Pulmonary artery endothelial cell (primary cell): ENCODE results near the gene IQCE. TPM values are rescaled to one million over a fixed set of nuclear protein-coding genes. Genes with fewer than 3 reads are reported as not detected.

Experiments
- DNase-seq: peaks from one replicate; pipeline ENCODE4 v3.0.0-alpha.2; 2011; ENCODE audit warnings: low read depth, low spot score
- total RNA-seq: library from RNA; depleted of rRNA; stranded (reverse); fragments of >200 nt; gene quantifications from 2 replicates; pipeline ENCODE4 v1.2.3, GENCODE V29; 2014

IQCE gene
- total RNA-seq, 1 donor from 2014 or later = 7.1 TPM

DNA sequence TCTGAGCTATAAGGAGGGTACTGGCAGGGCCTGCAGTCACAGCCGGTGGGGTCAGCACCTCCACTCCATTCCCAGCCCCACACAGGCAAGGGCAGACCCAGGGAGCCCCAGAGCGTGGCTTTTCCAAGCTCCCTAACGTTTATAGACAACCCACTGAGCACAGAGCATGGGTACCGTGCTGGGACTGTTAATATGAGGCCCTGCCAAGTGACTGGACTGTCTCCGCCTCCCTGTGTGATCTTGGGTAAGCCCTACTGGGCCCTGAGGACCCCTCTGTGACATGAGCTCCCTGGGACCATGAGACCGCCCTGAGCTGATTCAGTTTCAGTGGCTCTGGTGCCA, 85.4 kb downstream of the IQCE start:
- DNase-seq = no peak

DNA sequence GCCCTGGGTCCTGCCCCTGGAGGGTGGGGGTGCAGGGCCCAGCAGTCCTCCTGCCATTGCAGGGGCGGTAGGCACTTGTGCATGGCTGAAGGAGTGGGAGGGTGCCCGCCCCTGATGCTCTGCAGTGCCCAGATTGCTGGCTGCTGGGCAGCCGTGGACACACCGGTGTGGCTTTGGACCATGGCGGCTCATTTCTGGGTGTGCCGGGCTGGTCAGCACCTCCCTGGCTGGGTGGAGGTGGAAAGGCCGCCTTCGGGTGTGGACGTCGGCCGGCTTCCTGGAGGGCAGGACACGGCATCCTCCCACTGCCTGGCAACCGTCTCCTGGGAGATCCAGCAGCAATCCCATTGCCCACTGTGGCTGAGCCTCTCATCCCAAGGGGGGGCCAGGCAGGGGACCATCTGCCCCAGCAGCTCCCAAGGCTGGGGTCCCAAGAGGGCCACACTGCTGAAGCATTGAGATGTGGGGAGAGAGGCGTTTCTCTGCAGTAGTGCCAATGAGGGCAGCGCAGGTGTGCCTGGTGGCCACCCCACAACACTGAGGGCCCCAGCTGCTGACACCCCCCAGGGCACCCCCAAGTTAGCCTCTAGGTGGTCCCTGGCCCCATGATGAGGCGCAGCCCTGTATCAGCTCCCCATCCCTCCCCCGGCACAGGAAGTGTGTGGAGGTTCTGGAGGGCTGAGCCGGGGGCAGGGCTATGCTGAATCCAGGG, 85.9 kb downstream of the IQCE start:
- no peak for DNase-seq

DNA sequence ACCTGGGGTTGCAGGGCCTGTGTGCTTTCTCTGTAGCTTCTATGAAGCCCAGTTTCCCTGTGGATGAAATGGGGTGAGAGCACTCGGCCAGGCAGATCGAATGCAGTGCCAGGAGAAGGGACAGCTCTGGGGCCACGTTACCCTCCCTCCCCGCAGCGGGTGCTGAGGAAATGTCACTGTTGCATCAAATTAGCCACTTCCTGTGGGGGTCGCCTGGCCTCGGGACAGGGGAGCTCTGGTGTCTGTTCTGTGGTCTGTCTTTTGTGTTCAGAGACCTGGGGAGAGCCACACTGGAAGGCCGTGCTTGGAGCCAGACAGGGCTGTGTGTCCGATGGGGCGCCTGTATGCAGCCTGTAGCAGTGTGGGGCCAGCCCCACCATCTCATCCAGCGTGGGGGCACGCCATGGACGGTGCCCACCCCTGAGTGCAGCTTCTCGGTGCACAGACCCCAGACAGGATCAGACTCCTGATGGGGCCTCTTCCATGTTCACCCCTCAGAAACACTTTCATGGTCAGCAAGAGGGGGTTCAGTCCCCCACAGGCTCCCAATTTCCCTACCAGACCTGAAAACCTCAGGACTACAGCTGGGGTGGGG, 86.6 kb downstream of the IQCE start:
- DNase-seq = no peak

DNA sequence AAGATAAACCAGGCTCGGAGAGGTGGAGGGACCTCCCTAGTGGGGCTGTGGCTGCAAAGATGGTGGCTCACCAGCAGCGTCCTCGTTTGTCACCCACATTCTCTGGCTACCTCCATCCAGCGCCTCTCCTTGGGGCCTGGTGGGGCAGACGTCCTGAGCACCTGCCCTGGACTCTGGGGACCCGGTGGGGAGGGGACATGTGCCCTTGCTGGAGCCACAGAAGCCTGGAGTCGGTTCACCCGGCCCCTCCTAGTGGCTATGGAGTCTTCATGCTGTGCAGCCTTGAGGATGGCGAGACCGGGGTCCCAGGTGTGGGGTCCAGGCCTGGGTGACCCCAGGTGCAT, 87.5 kb downstream of the IQCE start:
- DNase-seq = no peak

DNA sequence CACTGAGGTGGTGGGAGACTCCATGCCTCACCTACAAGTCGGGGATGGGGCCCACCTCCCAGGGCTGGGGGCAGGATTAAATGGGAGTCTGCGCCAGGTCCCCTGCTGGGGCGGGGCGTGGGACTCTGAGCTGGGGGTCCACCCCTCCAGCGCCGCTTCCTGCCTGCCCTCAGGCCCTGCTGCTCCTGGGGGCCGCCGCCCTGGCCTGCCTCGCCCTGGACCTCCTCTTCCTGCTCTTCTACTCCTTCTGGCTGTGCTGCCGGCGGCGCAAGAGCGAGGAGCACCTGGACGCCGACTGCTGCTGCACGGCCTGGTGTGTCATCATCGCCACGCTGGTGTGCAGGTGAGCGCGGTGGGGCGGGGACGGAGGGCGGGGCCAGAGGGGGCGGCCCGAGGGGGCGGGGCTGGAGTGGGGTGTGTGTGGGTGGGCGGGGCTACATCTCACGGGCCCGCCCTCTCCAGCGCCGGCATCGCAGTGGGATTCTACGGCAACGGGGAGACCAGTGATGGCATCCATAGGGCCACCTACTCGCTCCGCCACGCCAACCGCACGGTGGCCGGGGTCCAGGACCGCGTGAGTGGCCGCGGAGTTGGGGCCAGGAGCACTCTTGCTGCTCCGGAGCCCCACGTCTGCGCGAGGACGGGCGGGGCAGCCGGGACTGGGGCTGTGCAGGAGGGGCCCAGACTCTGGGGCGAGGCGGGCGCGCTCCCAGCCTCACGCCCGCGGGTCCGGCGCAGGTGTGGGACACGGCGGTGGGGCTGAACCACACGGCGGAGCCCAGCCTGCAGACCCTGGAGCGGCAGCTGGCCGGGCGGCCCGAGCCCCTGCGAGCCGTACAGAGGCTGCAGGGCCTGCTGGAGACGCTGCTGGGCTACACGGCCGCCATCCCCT, 88.1 kb downstream of the IQCE start:
- no peak for DNase-seq

DNA sequence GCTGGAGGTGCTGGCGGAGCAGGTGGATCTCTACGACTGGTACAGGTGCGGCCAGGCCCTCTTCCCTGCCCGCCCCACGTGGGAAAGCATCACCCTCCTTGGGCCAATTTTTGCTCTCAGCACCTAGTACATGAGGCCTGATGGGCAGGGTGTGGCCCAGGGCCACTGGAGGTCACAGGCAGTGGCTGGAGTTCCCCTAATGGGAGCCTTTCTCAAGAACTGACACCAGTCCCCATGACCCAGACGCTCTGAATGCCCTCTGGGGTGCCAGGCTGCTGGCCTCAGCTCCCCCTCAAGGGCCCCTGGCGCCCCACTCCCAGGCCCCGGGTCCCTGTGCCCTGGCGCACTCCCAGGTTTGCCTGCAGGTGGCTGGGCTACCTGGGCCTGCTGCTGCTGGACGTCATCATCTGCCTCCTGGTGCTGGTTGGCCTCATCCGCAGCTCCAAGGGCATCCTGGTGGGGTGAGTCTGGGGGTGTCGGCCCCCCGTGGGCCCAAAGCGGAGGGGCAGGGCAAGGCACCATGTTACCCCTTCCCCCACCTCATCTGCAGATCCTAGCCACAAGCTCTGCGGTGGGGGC, 88.9 kb downstream of the IQCE start:
- no peak for DNase-seq

DNA sequence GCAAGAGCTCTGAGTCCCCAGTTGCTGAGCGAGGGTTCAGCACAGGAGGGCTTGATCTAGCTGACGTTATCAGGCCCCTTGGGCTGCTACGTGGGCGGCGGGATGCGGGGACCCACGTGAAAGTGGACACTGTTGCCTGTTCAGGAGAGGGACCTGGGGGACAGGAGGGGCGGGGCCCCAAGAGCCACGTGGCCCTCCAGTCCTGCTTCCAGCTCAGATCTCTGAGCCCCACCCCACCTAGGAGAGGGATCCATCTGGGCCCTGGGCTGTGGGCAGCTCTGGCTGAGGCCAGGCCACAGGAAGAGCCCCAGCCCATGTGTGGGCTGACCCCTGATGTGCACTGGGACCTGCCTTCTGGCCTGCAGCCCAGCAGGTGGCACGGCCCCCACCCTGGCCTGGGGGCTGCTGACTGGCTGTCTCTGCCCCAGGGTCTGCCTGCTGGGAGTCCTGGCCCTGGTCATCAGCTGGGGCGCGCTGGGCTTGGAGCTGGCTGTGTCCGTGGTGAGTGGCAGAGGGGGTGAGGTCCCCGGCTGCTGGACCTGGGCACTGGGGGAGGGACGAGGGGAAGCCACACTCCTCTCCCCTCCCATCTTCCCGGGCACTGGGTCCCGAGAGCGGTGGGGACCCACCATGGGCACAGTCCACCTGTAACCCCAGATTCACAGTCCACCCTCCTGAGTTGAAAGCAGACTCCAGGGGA, 90.5 kb downstream of the IQCE start:
- no peak for DNase-seq

DNA sequence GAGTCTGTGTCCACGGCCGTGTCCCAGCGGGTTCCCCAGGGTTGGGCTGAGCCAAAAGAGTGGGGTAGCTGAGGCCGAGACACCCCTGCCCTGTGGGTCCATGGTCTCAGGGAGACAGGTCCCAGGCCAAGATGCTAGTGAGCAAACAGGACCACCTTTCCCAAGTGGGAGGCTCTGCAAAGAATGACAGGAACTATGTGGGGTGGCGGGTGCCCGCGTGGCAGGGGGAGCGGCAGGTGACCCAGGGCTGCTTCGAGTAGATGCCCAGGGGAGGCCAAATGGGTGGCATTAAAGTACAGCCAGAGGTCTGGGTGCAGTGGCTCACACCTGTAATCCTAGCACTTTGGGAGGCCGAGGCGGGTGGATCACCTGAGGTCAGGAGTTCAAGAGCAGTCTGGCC, 91.2 kb downstream of the IQCE start:
- DNase-seq = no peak

DNA sequence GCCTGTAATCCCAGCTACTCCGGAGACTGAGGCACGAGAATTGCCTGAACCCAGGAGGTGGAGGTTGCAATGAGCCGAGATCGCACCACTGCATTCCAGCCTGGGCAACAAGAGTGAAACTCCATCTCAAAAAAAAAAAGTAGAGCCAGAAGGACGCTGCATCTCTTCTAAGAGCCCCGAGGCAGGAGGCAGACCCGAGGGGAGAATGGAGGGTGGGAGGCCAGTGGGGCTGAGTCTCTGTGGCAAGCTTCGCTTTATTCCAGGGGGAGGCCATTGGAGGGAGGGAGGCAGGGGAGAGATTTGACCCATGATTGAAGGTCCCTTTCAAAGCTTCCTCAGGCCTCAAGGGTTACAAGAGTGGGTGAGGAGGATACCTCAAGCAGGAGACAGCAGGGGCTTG, 91.7 kb downstream of the IQCE start:
- DNase-seq = no peak

DNA sequence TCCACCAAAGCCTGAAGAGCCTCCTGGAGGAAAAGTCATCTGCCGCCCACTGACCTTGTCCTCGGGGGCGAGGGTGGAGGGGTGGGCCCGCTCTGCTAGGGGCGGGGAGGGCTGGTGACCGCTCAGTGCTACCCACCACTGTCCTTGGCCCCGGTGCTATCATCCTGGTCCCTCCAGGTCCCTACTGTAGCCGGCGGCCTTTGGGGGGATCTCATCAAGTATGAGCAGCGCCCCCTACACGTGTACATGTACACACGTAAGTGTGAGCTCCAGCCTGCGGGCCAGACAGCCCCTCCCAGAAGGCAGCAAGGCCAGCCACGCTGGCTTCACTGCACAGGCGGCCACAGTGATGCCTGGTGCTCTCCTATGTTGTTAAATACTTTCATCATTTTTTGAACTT, 92.6 kb downstream of the IQCE start:
- no peak for DNase-seq

DNA sequence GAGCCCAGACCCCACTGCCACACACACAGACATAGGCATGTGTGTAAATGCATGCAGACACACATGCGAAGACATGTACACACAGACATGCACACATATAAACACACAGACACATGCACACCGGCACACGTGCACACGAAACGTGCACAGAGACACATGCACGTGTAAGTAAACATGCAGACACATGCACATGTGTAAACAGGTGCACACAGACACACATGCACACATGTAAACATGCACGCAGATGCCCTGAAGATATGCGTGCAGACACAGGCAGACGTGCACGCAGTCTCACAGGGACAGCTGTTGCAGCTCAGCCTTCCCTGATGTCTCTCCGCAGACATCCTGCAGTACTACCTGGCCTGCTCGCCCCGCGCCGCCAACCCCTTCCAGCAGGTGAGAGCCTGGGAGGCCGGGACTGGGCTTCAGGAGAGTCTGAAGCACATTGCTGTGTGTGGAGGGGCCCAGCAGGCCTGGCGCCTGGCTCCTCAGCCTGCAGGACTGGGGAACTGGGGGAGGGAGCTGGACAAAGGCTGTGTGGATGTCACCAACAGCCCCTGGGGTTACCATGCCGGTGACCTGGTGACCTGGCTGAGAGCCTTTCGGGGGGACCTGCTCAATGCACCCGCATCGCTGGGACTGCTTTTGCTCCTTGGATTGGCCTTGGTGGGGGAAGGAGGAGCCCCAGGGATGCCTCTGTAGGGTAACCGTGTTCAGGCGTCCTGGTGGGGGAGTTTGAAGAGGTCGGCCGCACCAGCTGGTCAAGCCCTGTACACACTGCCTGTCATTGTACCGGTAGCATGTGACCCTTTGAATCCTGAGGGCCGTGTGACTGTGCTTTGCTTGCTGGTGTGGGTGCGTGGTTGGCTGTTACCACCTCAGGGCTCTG, 93.3 kb downstream of the IQCE start:
- DNase-seq = no peak

DNA sequence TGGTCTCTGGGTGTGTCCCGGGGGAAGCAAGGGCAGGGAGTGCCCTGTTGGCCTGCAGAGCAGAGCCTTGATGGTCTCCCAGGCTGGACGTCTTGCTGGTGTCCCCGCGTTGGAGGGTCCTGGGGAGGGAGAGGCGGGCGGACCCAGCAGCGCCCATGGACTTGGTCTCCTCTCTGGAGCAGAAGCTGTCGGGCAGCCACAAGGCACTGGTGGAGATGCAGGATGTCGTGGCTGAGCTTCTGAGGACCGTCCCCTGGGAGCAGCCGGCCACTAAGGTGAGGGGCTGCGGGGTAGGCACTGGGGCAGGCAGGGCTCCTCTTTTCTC, 93.9 kb downstream of the IQCE start:
- DNase-seq = no peak

DNA sequence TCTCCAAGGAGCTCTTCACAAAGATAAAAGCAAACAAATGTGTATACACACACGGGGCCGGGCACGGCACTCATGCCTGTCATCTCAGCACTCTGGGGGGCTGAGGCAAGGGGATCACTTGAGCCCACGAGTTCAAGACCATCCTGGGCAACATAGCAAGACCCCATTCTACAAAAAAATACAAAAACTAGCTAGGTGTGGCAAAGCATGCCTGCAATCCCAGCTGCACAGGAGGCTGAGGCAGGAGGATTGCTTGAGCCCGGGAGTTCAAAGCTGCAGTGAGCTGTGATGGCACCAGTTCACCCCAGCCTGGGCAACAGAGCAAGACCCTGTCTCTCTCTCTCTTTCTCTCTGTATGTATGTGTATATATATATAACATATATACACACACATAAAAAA, 95.3 kb downstream of the IQCE start:
- DNase-seq = no peak

DNA sequence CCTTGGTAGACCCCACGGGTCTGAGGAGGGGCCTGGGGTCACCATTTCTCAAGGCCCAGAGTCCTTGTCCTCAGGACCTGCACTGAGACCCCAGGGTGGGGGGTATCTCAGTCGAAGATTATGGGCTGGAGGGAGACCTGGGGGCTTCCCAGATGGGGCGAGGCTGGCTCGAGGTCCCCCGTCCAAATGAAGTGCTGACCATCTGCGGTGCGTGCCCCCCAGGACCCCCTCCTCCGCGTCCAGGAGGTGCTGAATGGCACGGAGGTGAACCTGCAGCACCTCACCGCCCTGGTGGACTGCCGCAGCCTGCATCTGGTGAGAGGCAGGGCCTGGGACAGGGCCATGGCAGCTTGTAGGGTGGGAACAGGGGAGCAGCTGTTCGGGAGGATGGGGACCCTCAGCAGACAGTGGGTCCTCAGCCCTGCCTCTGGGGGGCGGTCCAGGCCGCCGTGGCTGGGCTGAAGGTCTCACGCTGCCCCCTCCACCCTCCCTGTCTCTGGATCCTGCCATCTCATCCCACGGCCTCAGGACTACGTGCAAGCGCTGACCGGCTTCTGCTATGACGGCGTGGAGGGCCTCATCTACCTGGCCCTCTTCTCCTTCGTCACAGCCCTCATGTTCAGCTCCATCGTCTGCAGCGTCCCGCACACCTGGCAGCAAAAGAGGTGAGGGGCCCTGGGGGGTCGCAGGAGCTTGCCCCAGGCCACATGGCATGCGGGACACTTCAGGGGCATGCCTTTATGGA, 97.3 kb downstream of the IQCE start:
- no peak for DNase-seq

DNA sequence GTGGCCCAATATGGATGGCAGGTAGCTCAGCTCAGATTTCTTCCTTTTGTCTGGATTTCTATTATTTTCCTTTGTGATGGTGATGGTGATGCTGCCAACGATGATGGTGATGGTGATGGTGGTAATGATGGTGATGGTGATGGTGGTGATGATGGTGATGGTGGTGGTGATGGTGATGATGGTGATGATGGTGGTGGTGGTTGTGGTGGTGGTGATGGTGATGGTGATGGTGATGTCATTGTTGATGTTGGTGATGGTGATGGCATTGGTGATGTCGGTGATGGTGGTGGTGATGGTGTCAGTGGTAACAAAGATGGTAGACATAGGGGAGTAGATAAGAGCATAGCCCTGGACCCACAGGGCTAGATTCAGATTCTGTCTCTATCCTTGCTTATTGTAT, 98.4 kb downstream of the IQCE start:
- DNase-seq = no peak

DNA sequence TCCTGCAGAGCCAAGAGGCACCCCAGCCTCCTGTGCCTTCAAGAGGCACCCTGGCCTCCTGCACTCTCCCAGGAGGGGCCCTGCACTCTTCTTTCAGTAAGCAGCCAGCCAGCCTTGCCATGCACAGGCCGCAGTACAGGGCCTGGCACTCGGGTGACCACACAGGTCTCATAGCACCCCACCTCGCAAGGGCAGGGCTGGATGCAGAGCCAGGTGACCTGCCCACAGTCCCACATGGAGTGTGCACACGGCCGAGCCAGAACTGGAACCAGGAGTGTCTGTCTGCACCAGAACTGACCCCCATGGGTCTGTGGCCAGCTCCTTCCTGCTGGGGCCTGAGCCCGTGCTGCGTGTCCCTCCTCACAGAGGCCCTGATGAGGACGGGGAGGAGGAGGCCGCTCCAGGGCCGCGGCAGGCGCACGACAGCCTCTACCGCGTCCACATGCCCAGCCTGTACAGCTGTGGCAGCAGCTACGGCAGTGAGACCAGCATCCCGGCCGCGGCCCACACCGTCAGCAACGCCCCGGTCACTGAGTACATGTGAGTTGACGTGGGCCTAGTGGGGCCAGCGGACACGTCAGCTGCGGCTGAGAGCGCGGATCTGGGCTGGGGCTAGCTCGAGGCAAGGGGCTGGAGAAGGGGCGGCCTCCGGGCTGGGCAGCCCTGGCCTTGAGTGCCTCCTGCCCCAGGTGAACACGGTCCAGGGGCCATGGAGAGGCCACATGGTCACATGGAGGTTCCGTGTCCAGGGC, 99.3 kb downstream of the IQCE start:
- DNase-seq = no peak

DNA sequence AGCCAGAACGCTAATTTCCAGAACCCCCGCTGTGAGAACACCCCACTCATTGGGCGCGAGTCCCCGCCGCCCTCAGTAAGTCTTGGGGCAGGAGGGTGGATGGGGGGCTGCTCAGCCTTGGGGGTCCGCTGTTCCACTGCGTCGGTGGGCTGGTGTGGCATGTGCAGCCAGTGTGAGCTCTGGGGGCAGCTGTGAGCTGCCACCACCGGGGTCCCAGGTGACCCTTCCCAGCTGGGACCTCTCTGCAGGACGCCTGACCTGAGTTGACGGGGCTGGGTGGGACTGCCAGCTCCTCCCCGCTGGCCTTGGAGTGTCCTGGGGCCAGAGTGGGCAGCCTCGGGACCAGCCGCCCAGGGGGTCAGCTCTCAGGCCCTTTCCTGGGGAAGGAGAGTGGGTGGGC, 100.2 kb downstream of the IQCE start:
- DNase-seq = no peak

DNA sequence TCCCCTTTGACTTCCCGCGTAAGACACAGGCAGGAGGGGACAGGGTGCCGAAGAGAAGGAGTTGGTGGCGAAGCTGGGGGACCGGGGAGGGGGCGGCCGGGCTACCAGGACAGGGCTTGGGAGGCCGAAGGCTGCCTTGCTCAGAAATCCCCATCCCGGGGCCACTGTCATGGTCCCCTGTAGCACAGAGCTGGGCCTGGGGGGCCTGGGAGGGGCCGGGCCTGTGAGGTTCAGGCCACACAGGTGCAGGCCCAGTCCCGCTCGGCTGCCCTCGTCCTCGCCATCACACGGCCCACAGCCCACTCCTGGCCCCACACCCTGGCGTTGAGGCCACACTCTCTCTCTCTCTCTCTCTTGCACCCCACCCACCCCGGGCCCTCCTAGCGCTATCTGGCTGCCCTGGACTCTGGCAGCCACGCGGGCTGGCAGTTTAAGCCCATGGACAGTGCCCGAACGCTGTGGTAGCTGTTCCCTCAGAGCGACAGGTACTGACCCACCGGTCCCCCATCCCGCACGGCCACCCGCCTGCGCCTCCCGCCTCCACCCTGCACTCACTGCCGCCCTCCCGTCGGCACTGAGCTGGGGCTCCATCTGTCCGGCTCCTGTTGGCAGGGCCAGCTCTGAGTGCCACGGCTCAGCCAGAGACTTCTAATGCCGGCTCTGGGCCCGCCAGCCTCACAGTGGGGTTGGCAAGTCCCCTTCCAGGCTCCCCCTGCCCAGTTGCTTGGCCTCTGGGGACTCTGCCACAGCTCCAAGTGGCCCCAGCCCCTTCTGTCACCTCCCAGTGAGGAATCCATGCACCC, 101.0 kb downstream of the IQCE start:
- DNase-seq = no peak
